HG03575 (cell line): Measurements from ENCODE around the gene MDFIC2.
A peak's percentile ranks its signal among the peaks of the same experiment; 100 is the strongest.
"Not testable (repeated sequence)": the region's sequence is repeated elsewhere in the genome, so short reads cannot be mapped to it uniquely, and the experiment has no call there.

Experiments used
- ATAC-seq: cut with Tn5 transposase; IDR thresholded peaks from one replicate; pipeline ENCODE4 v1.9.1; 2021; ENCODE audit not compliant: unreplicated experiment, insufficient number of reproducible peaks, low FRiP score; ENCODE audit errors: extremely low read depth

The MDFIC2 gene

DNA sequence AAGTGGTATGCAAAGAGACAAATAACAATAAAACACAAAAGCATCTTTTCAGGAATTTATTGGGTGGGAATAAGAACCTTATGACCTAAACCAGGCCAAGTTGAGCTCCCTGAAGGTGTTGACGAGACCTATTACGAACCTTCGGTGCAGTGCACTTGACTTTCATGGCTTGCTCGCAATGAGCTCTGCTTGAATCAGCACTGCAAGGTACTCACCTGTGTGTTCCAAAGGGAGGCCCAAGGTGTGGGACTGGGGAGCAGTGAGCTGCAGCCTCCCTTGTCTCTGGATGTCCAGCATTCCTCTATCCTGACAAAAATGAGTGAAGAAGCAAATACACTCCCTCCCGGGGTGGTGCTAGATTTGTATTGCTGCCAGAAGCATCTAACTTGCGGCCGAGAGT lies at the start of gene MDFIC2:
TSS of gene MDFIC2 (minus strand) at position 303 of the 400 bp plus-strand sequence. CDS start 665 bp downstream, outside the sequence.
- no peak for ATAC-seq

DNA sequence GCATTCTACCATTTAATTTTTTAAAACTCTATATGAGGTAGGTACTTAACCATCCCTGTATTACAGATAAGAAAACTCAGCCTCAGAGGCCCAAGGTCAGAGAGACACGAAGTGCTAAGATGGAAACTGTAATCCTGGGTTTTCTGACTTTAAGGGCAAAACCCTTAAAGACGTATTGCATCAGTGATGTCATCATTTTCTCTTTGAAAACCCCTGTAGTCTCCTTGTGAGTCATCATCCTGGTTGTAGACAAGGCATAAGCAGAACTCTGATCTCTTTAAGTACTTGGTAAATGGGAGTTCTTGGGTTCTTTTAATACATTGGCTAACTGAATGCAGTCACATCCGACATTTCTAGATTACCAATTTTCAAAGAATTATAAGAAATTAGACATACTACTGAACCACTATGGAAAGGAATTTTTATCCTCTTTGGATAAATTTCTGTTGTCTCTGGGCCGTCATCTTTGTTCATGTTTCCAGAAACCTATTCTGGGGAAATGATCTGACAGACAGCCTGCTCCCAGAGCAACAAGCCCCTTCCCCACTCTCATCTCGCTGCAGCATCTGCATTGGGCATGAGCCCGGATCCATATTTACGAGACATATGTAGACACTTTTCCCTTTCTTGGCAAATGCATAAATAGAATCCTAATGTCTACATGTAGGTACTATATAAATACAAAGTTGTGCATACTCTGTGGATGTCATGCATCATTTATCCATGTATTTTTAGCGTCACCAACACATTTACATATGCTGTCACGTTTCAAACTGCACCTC lies 48.7 kb upstream of the MDFIC2 start:
- peak; percentile 78 for ATAC-seq

- no peak for ATAC-seq
Observed at GRCh38 chr3:70359711-70360110, 47.3 kb upstream of the MDFIC2 start.

- ATAC-seq = no peak
Observed at GRCh38 chr3:70358978-70359580, 46.6 kb upstream of the MDFIC2 start.

- ATAC-seq = no peak
Observed at GRCh38 chr3:70352215-70352614, 39.8 kb upstream of the MDFIC2 start.

GRCh38 chr3:70342149-70342548 lies 29.7 kb upstream of the MDFIC2 start:
- ATAC-seq = no peak

- ATAC-seq = not testable (repeated sequence)
Observed at GRCh38 chr3:70336885-70337284, 24.4 kb upstream of the MDFIC2 start.

- no peak for ATAC-seq
Observed at GRCh38 chr3:70333080-70333479, 20.6 kb upstream of the MDFIC2 start.

- no peak for ATAC-seq
Observed at GRCh38 chr3:70315021-70315420, 2.6 kb upstream of the MDFIC2 start.

GRCh38 chr3:70310809-70311208 lies 1.6 kb downstream of the MDFIC2 start:
- ATAC-seq = no peak

DNA sequence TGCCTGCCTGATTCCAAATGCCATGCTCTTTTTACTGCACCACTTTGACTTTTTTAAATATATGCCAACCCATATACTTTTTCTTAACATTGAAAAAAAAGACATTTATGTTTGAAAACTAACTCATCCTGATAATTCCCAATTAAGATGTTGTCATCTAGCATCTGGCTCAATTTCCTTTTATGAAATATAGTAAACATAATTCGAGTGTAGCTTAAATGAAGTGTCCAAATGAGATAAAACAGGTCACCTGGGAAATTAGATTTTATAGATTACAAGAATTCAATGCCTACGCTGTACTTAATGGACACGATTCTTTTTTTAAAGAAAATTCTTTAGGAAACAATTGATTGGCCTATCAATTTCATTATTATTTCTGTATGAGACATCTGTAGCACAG lies 2.8 kb downstream of the MDFIC2 start:
- no peak for ATAC-seq

DNA sequence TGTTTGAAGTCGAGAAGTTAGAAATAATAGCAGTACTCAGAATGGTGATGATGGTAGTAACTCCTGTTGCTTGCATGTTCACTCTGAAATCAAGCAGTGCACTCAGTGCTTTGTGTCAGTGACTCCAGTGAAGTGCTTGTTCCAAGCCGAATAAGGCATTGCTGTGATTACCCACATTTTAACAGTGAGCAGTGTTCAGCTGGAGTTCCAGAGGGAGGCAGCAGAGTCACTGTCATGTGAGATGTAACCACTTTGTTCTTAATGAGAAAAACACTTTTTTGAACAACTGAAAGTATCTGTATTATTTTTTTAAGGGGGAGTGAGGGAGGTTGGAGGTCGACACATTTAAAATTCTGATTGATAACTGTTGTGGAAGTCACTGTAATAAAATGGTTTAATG lies 3.7 kb downstream of the MDFIC2 start:
- no peak for ATAC-seq

DNA sequence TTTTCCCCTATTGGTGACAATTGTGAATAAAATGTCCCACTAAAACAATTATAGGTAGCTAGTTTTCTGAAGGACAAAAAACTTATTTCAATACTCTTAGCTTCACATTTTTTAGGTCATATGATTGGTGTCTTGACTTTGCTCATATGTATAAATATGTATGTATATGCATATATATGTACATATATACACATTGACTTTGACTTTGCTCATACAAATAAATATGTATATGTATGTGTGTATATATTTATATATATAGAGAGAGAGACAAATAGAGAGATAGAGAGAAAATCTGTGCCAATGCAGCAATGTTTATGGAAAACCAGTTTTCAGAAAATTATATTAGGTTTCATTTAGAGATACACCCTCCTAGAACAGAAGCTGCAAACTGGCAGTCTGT lies 5.7 kb downstream of the MDFIC2 start:
- ATAC-seq = no peak

- ATAC-seq = no peak
Observed at GRCh38 chr3:70298385-70298784, 14.1 kb downstream of the MDFIC2 start.

DNA sequence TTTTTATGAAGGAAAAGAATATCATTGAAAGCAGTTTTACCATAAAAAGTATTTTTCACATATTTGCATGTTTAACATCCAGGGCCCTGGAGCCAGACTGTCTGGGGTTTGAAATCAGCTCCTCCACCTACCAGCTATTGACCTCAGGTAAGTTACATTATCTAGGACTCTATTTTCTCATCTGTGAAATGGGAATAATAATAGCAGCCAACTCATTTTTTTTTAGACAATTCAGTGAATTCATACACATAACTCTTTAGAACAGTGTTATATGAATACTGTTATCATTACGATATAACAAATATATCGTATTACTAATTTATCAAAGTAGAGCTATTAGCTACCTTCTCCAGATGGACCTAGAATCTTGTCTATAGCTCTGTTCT lies 21.3 kb downstream of the MDFIC2 start:
- ATAC-seq = no peak

GRCh38 chr3:70290431-70291096 lies 21.9 kb downstream of the MDFIC2 start:
- not testable (repeated sequence) for ATAC-seq

- ATAC-seq = no peak
Observed at GRCh38 chr3:70281663-70282062, 30.8 kb downstream of the MDFIC2 start.

DNA sequence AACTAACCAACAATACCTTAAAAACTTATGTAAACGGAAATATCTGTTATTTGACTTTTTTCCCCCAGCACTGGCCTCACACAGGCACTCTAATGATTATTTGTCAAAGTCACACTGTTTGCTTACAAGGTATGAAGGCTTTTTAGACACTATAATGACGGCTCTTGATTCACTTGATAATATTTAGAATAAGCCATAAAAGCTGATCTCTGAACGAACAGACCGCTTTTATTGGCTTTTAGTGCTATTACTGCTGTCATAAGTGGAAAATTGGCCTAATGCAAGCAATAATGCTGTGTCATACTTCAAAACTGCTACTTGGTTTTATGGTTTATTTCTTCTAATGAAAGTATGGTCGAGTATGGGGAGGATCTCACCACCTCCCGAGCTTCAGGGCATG lies 35.1 kb downstream of the MDFIC2 start:
- no peak for ATAC-seq

DNA sequence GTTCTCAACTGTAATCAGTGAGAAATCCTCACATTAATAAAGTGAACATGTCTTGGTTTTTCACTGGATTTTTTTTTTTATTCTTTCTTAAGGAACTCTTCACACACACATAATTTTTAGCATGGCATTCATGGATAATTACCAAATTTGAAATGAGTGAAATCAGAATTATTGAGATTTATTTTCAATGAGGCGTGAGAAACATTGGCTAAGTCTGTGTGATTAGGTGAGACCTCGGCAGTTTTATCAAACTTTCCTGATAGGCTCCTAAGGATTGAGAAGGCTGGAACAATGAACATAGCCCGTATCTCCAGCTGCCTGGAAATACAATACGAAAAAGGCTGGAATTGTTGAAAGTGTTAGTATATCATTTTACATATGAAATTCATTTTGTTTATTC lies 35.5 kb downstream of the MDFIC2 start:
- ATAC-seq = no peak

- ATAC-seq = no peak
Observed at GRCh38 chr3:70273492-70273891, 38.9 kb downstream of the MDFIC2 start.
